H1 (cell line): ENCODE results near the gene FKBP5. TPM values are rescaled to one million over a fixed set of nuclear protein-coding genes. Genes with fewer than 3 reads are reported as not detected.

Experiments used
- CTCF ChIA-PET: fragments of 300-600 bp; sonication (Branson Sonifier 250); formaldehyde crosslinking; loops from one replicate; lab custom pipeline; 2021; ENCODE audit not compliant: partially characterized antibody; lab: Charles Lee
- POLR2A ChIA-PET: fragments of 300-600 bp; sonication (Branson Sonifier 250); formaldehyde crosslinking; loops from one replicate; lab custom pipeline; 2021; ENCODE audit warnings: inconsistent platforms; ENCODE audit not compliant: partially characterized antibody; lab: Charles Lee
- DNase-seq, 2 experiments: peaks; one replicate each; pipeline versions ENCODE4 v3.0.0 to v3.0.0-alpha.2; 2010 to 2022; ENCODE audit warnings: low spot score in 2 of 2, low read depth in 1 of 2, mixed read lengths in 1 of 2
- FAIRE-seq: peaks from 2 replicates; lab custom pipeline; 2011; peaks lifted over from hg19 to GRCh38; lab: Jason Lieb, UNC
- H2AFZ ChIP-seq: 2 replicates; pipeline ENCODE4 v1.8.1; 2012; ENCODE audit warnings: low read length, inconsistent platforms
- H2AK5ac ChIP-seq: 2 replicates; pipeline ENCODE4 v1.6.1; 2013; ENCODE audit warnings: low read depth, low read length
- H2BK120ac ChIP-seq: replicated peaks from 2 replicates; pipeline ENCODE3; 2013; ENCODE audit warnings: low read depth, low read length, inconsistent platforms
- H2BK12ac ChIP-seq: 2 replicates; pipeline ENCODE4 v1.6.1; 2013; ENCODE audit warnings: low read depth, low read length
- H2BK15ac ChIP-seq: 2 replicates; pipeline ENCODE4 v1.6.1; 2013; ENCODE audit warnings: low read length
- H2BK20ac ChIP-seq: 2 replicates; pipeline ENCODE4 v1.6.1; 2013; ENCODE audit warnings: low read length
- H2BK5ac ChIP-seq: 2 replicates; pipeline ENCODE4 v1.6.1; 2013; ENCODE audit warnings: low read depth, low read length
- H3K14ac ChIP-seq: 2 replicates; pipeline ENCODE4 v1.6.1; 2013; ENCODE audit warnings: inconsistent platforms; ENCODE audit not compliant: insufficient read length
- H3K18ac ChIP-seq: 2 replicates; pipeline ENCODE4 v1.6.1; 2013; ENCODE audit warnings: low read length; ENCODE audit errors: extremely low read depth
- H3K23ac ChIP-seq: 2 replicates; pipeline ENCODE4 v1.6.1; 2013; ENCODE audit warnings: inconsistent platforms; ENCODE audit not compliant: insufficient read length
- H3K23me2 ChIP-seq: 2 replicates; pipeline ENCODE4 v1.6.1; 2013; ENCODE audit warnings: low read depth, low read length
- H3K27ac ChIP-seq: 2 replicates; pipeline ENCODE4 v1.6.1; 2011; ENCODE audit warnings: low read depth, low read length, inconsistent platforms
- H3K27me3 ChIP-seq, 4 experiments: replicated peaks in 1 of 4; 1 replicate in 1 of 4; 2 replicates in 3 of 4; pipeline versions ENCODE4 v1.6.1 to v1.8.1; 2011 to 2013; ENCODE audit warnings: low read length in 3 of 4, mild to moderate bottlenecking in 3 of 4, inconsistent platforms in 2 of 4, mixed read lengths in 2 of 4, moderate library complexity in 1 of 4; ENCODE audit not compliant: control insufficient read depth in 3 of 4, insufficient read depth in 3 of 4; ENCODE audit errors: extremely low read depth in 1 of 4
- H3K36me3 ChIP-seq, 4 experiments: 2 replicates each; pipeline versions ENCODE4 v1.6.1 to v1.8.1; 2011 to 2013; ENCODE audit warnings: mild to moderate bottlenecking in 4 of 4, low read length in 3 of 4, moderate library complexity in 2 of 4, control low read depth in 1 of 4, inconsistent platforms in 1 of 4; ENCODE audit not compliant: insufficient read depth in 4 of 4, control insufficient read depth in 2 of 4
- H3K4ac ChIP-seq: replicated peaks from 2 replicates; pipeline ENCODE3; 2013; ENCODE audit warnings: low read length, low read depth, mixed read lengths, inconsistent platforms; ENCODE audit not compliant: insufficient read length
- H3K4me1 ChIP-seq, 4 experiments: replicated peaks in 1 of 4; 1 replicate in 1 of 4; 2 replicates in 3 of 4; pipeline versions ENCODE4 v1.6.1 to v1.8.1; 2011 to 2013; ENCODE audit warnings: low read length in 3 of 4, inconsistent platforms in 2 of 4, mixed read lengths in 1 of 4; ENCODE audit not compliant: insufficient read depth in 4 of 4, control insufficient read depth in 3 of 4
- H3K4me2 ChIP-seq, 2 experiments: 2 replicates each; pipeline versions ENCODE4 v1.6.1 to v1.8.1; 2011 to 2013; ENCODE audit warnings: low read depth in 2 of 2, low read length in 2 of 2, control low read depth in 1 of 2, inconsistent platforms in 1 of 2, mild to moderate bottlenecking in 1 of 2; ENCODE audit not compliant: insufficient read depth in 1 of 2
- H3K4me3 ChIP-seq, 4 experiments: fragments of 200-600, 300-600 bp in 1 of 4; sonication (generic), shearing (Covaris generic), sonication (Bioruptor Twin) in 1 of 4; 2 replicates each; pipeline versions ENCODE4 v1.5.1 to v1.8.1; 2011 to 2016; ENCODE audit warnings: low read length in 4 of 4, low read depth in 3 of 4, control low read depth in 2 of 4, inconsistent platforms in 2 of 4, mild to moderate bottlenecking in 2 of 4, mixed read lengths in 1 of 4, moderate library complexity in 1 of 4; ENCODE audit not compliant: insufficient read depth in 2 of 4; ENCODE audit errors: extremely low read depth in 1 of 4
- H3K56ac ChIP-seq: replicated peaks from 2 replicates; pipeline ENCODE3; 2013; ENCODE audit warnings: low read depth, mild to moderate bottlenecking, mixed read lengths, low read length, inconsistent platforms; ENCODE audit not compliant: insufficient read length
- H3K79me1 ChIP-seq: 2 replicates; pipeline ENCODE4 v1.6.1; 2013; ENCODE audit warnings: low read depth, low read length, control low read depth
- H3K79me2 ChIP-seq, 2 experiments: 2 replicates each; pipeline versions ENCODE4 v1.6.1 to v1.8.1; 2012 to 2013; ENCODE audit warnings: low read length in 2 of 2, mild to moderate bottlenecking in 2 of 2, inconsistent platforms in 1 of 2; ENCODE audit not compliant: insufficient read depth in 2 of 2, control insufficient read depth in 1 of 2
- H3K9ac ChIP-seq, 4 experiments: replicated peaks in 1 of 4; 1 replicate in 1 of 4; 2 replicates in 3 of 4; pipeline versions ENCODE4 v1.6.1 to v1.8.1; 2011 to 2013; ENCODE audit warnings: low read depth in 3 of 4, low read length in 3 of 4, control low read depth in 2 of 4, mild to moderate bottlenecking in 2 of 4, moderate library complexity in 2 of 4, inconsistent platforms in 1 of 4; ENCODE audit errors: extremely low read depth in 1 of 4
- H3K9me3 ChIP-seq, 2 experiments: 2 replicates each; pipeline versions ENCODE4 v1.6.1 to v1.8.1; 2012 to 2013; ENCODE audit warnings: mild to moderate bottlenecking in 2 of 2, moderate library complexity in 2 of 2, control low read depth in 1 of 2, inconsistent platforms in 1 of 2, low read depth in 1 of 2, low read length in 1 of 2, mixed read lengths in 1 of 2; ENCODE audit not compliant: insufficient read depth in 2 of 2
- H4K20me1 ChIP-seq, 2 experiments: replicated peaks in 1 of 2; 2 replicates each; pipeline versions ENCODE3 to v1.8.1; 2011 to 2013; ENCODE audit warnings: inconsistent platforms in 2 of 2, low read length in 2 of 2, mild to moderate bottlenecking in 1 of 2; ENCODE audit not compliant: insufficient read depth in 2 of 2, control insufficient read depth in 1 of 2
- H4K5ac ChIP-seq: 2 replicates; pipeline ENCODE4 v1.6.1; 2013; ENCODE audit warnings: low read length, low read depth, mixed read lengths, inconsistent platforms; ENCODE audit not compliant: insufficient read length
- H4K8ac ChIP-seq: 2 replicates; pipeline ENCODE4 v1.8.0; 2013; ENCODE audit warnings: mild to moderate bottlenecking, moderate library complexity, low read length, inconsistent platforms; ENCODE audit not compliant: insufficient read depth; ENCODE audit errors: extremely low read depth
- H4K91ac ChIP-seq: replicated peaks from 2 replicates; pipeline ENCODE3; 2013; ENCODE audit warnings: low read length, mixed read lengths, inconsistent platforms; ENCODE audit not compliant: insufficient read length
- BACH1 ChIP-seq: IDR thresholded peaks from 2 replicates; pipeline ENCODE4 v1.6.1; 2012; ENCODE audit warnings: low read length, improper control_type of control experiment
- FOSL1 ChIP-seq: IDR thresholded peaks from 2 replicates; pipeline ENCODE4 v1.6.1; 2011; ENCODE audit warnings: mild to moderate bottlenecking, low read depth, low read length, moderate library complexity; ENCODE audit not compliant: insufficient read depth
- MAFK ChIP-seq: IDR thresholded peaks from 2 replicates; pipeline ENCODE4 v1.6.1; 2012; ENCODE audit warnings: low read depth, mild to moderate bottlenecking, improper control_type of control experiment, low read length
- POLR2AphosphoS5 ChIP-seq: IDR thresholded peaks from 2 replicates; pipeline ENCODE4 v1.6.1; 2011; ENCODE audit warnings: low read depth, low read length
- RNF2 ChIP-seq: fragments of 200-900, 300-1000 bp; sonication (generic); IDR thresholded peaks from 2 replicates; pipeline ENCODE4 v1.7.1; 2016; ENCODE audit warnings: borderline replicate concordance, low read depth, mild to moderate bottlenecking, antibody characterized with exemption, low read length; ENCODE audit not compliant: poor library complexity, severe bottlenecking; ENCODE audit errors: missing control alignments
- SUZ12 ChIP-seq: fragments of 200-600 bp; sonication (generic); IDR thresholded peaks from 2 replicates; pipeline ENCODE4 v1.6.1; 2012; ENCODE audit warnings: mild to moderate bottlenecking, inconsistent platforms, low read length, moderate library complexity, mixed read lengths
- WGBS, 2 experiments: shearing (Covaris generic) in 1 of 2; methylation state at CpG; one replicate each; pipeline versions ENCODE4 v1.1.6 to v1.1.7; 2013 to 2015; ENCODE audit warnings: low lambda C conversion rate in 2 of 2, mixed read lengths in 2 of 2, inconsistent platforms in 1 of 2, low coverage in 1 of 2, missing lambda C conversion rate in 1 of 2; ENCODE audit not compliant: insufficient replicate concordance in 2 of 2, insufficient coverage in 1 of 2, insufficient read length in 1 of 2; ENCODE audit errors: extremely low coverage in 1 of 2, missing lambda C conversion rate in 1 of 2; 5-methylcytosine and 5-hydroxymethylcytosine counted together
- polyA plus RNA-seq, 7 experiments: library from polyadenylated mRNA; depleted of rRNA in 3 of 7; stranded (reverse) in 5 of 7; unstranded in 2 of 7; fragments of >200 nt in 5 of 7; fragments of 200-250 nt in 2 of 7; gene quantifications; 1 replicate in 5 of 7; 2 replicates in 1 of 7; 4 replicates in 1 of 7; pipeline versions ENCODE4 v1.2.1 to v1.2.3, GENCODE V29; 2011 to 2013; ENCODE audit warnings: missing spikeins in 2 of 7, mixed read lengths in 2 of 7
- total RNA-seq: library from RNA; stranded (reverse); fragmentation: NEBNext Ultra II Directional; extraction: Animal tissue kit (Norgen Biotek cat#: 25700); gene quantifications from 2 replicates; pipeline ENCODE4 v1.2.1, GENCODE V29; 2021
- TF ChIP-seq, protein P1 (sequence below), 3 experiments: IDR thresholded peaks; 1 replicate in 2 of 3; 2 replicates in 1 of 3; pipeline versions ENCODE4 v1.5.1 to v1.6.1; 2011; ENCODE audit warnings: low read length in 3 of 3, mild to moderate bottlenecking in 3 of 3, inconsistent platforms in 2 of 3, low read depth in 1 of 3, moderate library complexity in 1 of 3; ENCODE audit not compliant: insufficient read depth in 1 of 3; ENCODE audit errors: control extremely low read depth in 1 of 3
- TF ChIP-seq, protein P2 (sequence below): IDR thresholded peaks from 2 replicates; pipeline ENCODE4 v1.6.1; 2012; ENCODE audit warnings: inconsistent platforms

Gene FKBP5
- total and polyA plus RNA-seq, 2 of the 8 experiments (the other 6 are each of a cell fraction or from before 2014, with no cell fraction given): 14.3 to 40.4 TPM

DNA sequence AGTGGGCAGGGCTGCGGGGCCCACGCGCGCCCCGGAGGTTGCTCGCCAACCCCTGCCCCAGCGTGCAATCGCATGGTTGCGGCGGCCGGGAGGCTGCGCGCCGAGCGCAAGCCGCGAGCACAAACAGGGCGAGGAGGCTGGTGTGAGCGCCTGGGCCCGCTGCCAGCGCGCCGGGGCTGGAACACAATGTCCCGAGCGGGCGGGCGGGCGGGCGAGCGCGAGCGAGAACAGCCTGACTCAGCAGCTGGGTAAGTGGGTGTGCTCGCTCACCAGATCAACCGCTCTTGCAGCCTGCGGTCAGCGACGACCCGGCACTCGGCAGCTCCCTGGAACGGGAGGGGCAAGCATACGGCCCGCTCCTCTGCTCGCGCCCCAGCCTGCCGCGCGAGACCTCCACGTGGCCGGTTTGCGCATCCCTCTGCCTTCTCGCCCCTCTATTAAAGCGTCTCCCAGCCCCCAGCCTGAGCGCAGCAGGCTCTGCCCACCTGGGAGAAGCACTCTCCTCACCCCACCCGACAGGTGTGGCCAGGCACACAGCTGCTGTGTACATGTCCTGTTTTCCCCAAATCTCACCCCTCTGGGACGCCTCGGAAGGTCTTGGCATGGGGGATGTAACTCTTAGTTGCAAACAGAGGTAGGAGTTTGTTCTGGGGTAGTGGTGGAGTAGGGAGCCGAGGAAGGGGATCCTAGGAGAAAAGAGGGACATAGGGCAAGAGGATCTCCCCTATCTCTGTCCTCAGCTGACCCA lies 39.4 kb upstream of the FKBP5 start:
- Histone ChIP-seq H3K27me3 (peaks cover 0 to 7% (median 1%) of the 10 kb centered on the region in 4 experiments; a peak in 3 of 7 replicates), H4K8ac (peak overlapping the region; percentile 91), H3K79me1 (no peaks in the 10 kb centered on the region), H3K4me3 (peak overlapping the region; percentile 75 to 92 (median 88)), H3K9ac (peak overlapping the region; percentile 67 to 82 (median 76)), H2BK12ac (peak overlapping the region; percentile 99; the same call in 1 of the 2 replicates), H3K4me1 (peaks cover 10 to 40% (median 32%) of the 10 kb centered on the region in 4 experiments), H3K18ac (peak overlapping the region; percentile 97), H3K79me2 (no peaks in the 10 kb centered on the region), H3K27ac (peak overlapping the region; percentile 59), H2BK120ac (peak overlapping the region; percentile 71), H3K4me2 (peak overlapping the region; percentile 78 to 99), H3K14ac (no peak overlapping the region), H4K91ac (peak overlapping the region; percentile 77), H2BK20ac (peak overlapping the region; percentile 98; the same call in 1 of the 2 replicates), H3K56ac (peak overlapping the region; percentile 63), H3K9me3 (no peaks in the 10 kb centered on the region), H3K4ac (peak overlapping the region; percentile 87), H3K23me2 (peaks cover 22% of the 10 kb centered on the region), H2BK15ac (peak overlapping the region; percentile 88), H4K5ac (peak overlapping the region; percentile 56), H2BK5ac (peak overlapping the region; percentile 73), H2AFZ (peak overlapping the region; percentile 31; the same call in 1 of the 2 replicates), H3K36me3 (no peaks in the 10 kb centered on the region), H4K20me1 (no peaks in the 10 kb centered on the region), H3K23ac (no peak overlapping the region), H2AK5ac (no peak overlapping the region)
- 3% methylated on average over 37 of the region's 57 CpGs; no CpG with 5 or more reads in 1 of the 2 experiments for WGBS, 2 experiments
- ChIA-PET CTCF (interaction anchor here (0.7 to 4.8 kb wide), 6 partner anchors 9 to 144 kb away, joined by 3 to 30 read pairs (median 3); partner anchors contain the start of gene ARMC12), POLR2A (interaction anchor here (0.6 to 3.8 kb wide), 15 partner anchors 10 to 296 kb away, joined by 3 to 23 read pairs (median 4); partner anchors contain the start of genes FKBP5 and TEAD3)
- DNase-seq (peak in 1 of 2 experiments; percentile 70), FAIRE-seq (no peak)
- no peak for TF ChIP-seq SUZ12
- TF ChIP-seq FOSL1: no peak
- no peak for TF ChIP-seq RNF2
- TF ChIP-seq, protein P1, sequence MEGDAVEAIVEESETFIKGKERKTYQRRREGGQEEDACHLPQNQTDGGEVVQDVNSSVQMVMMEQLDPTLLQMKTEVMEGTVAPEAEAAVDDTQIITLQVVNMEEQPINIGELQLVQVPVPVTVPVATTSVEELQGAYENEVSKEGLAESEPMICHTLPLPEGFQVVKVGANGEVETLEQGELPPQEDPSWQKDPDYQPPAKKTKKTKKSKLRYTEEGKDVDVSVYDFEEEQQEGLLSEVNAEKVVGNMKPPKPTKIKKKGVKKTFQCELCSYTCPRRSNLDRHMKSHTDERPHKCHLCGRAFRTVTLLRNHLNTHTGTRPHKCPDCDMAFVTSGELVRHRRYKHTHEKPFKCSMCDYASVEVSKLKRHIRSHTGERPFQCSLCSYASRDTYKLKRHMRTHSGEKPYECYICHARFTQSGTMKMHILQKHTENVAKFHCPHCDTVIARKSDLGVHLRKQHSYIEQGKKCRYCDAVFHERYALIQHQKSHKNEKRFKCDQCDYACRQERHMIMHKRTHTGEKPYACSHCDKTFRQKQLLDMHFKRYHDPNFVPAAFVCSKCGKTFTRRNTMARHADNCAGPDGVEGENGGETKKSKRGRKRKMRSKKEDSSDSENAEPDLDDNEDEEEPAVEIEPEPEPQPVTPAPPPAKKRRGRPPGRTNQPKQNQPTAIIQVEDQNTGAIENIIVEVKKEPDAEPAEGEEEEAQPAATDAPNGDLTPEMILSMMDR (IDR thresholded peaks at IDR 0.05; ENCODE audit: control extremely low read depth in 1 of 3, insufficient read depth in 1 of 3, low read depth in 1 of 3, low read length in 3 of 3): no peak
- TF ChIP-seq MAFK: peak; percentile 58; the same call in 1 of the 2 replicates
- TF ChIP-seq POLR2AphosphoS5: peak; percentile 59; the same call in 1 of the 2 replicates
- TF ChIP-seq, protein P2, sequence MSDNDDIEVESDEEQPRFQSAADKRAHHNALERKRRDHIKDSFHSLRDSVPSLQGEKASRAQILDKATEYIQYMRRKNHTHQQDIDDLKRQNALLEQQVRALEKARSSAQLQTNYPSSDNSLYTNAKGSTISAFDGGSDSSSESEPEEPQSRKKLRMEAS: peak; percentile 84
- peak; percentile 74 for TF ChIP-seq BACH1
